HTR-8/SVneo (cell line): ENCODE results near the gene CEP170.
"Not testable (repeated sequence)": the region's sequence is repeated elsewhere in the genome, so short reads cannot be mapped to it uniquely, and the experiment has no call there.

Source experiments
- DNase-seq: peaks from one replicate; pipeline ENCODE4 v3.0.0; 2011; ENCODE audit warnings: low spot score, mixed read lengths; ENCODE audit not compliant: insufficient read length
- FAIRE-seq: peaks from 2 replicates; lab custom pipeline; 2011; peaks lifted over from hg19 to GRCh38; lab: Jason Lieb, UNC

The CEP170 gene

GRCh38 chr1:243244432-243244841 is 10.6 kb downstream of the CEP170 start:
- DNase-seq: no peak
- FAIRE-seq: no peak

- FAIRE-seq: no peak
- DNase-seq: no peak
These were observed 18.4 kb downstream of the CEP170 start for GRCh38 chr1:243236604-243237252.

DNA sequence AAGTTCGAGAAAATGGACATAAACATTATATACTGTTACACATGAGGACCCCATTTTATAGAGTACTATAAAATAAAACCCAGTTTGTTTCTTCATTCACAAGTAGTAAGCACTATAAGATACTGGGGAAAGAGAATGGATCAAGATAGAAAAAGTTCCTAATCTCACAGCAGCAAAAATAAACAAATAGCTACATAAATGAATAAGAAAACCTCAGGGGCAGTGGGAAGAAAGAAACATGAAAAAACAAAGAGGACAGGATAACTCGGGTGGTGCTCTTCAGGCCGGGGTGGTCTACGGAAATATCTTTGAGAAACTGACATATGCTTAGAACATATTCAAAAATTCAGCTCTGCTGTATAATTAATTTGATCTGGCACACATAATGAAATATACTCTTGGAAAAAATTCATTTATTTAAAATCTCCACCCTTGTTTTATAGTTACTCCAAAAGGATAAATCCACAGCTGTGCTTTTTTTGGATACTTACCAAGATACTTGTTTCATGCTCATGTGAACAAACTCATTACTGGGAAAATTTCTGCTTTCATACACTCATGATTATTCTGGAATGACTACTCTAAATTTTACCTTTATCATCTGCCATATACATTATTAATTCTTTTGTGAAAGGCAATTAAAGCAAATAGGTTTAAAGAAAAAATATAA is 20.0 kb downstream of the CEP170 start:
- DNase-seq (no peak), FAIRE-seq (no peak)

DNA sequence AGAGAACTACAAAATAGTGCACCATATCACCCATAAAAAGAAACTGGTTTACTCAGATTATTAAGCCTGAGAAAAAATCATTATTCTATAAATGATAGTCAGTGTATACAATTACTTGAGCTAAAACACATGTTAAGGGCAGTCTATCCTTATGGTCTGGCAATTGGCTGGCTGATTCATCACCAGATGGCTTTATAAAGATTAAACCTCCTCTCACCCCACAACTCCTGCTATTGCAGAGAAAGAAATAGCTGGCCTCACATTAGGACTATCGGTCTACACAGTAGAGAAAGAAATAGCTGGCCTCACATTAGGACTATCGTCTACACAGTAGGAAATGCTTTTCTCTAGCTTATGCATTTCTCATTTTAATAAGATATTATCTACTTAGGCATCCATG is 21.2 kb downstream of the CEP170 start:
- DNase-seq (no peak), FAIRE-seq (no peak)

DNA sequence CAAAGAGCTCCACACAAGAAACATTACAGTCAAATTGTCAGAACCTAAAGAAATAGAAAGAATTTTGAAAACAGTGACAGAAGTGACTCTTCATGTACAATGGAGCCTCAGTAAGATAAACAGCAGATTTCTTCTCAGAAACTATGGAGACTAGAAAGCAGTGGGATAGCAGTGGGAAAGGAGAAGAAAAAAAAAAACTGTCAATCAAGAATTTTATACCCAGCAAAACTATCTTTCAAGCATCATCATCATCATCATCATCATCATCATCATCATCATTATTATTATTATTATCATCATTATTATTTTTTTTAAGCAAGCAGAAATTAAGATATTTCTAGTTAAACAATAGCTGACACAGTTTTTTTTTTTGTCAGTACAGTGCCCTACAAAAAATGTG is 24.2 kb downstream of the CEP170 start:
- no peak for DNase-seq
- FAIRE-seq: no peak

DNA sequence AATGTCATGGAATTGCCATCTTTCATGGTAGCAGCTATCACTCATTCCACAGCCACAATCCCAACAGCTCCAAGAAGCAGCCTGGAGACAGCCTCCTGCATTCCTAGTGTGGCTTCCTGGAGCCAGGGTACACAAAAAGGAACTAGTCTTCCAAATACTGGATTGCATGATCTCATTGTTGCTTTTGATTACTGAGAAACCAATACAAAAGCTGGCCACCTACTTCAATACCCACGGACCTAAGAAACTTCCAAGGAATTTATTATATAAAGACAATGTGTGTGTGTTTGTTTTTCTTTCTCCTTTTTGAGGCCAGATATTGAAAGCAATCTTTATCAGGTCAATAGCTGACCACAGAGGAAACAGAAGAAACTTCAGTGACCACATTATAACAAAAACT is 25.6 kb downstream of the CEP170 start:
- DNase-seq (no peak), FAIRE-seq (no peak)

- DNase-seq: no peak
- FAIRE-seq: no peak
These were observed 27.5 kb downstream of the CEP170 start for GRCh38 chr1:243227622-243228021.

DNA sequence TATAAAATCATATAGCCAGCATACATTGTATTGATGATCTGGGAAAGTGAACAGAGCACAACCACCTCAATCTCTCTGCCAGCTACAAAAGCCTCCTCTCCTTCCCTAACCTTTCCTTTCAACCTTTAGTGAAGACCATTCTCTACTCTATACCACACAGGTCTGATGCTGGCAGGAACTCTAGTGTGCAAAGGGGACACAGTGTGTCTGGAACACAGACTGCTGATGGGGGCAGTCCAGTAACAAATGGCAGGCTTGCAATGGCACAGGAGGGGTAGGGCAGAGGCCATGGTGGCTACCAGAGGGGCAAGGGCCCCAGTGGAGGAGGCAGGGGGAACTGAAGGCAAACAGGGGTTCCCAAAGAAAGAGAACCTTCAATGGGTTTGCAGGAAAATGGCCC is 37.0 kb downstream of the CEP170 start:
- DNase-seq: no peak
- FAIRE-seq: no peak

GRCh38 chr1:243217349-243217748 is 37.7 kb downstream of the CEP170 start:
- no peak for DNase-seq
- no peak for FAIRE-seq

- DNase-seq: no peak
- FAIRE-seq: no peak
These were observed 38.3 kb downstream of the CEP170 start for GRCh38 chr1:243216741-243217140.

DNA sequence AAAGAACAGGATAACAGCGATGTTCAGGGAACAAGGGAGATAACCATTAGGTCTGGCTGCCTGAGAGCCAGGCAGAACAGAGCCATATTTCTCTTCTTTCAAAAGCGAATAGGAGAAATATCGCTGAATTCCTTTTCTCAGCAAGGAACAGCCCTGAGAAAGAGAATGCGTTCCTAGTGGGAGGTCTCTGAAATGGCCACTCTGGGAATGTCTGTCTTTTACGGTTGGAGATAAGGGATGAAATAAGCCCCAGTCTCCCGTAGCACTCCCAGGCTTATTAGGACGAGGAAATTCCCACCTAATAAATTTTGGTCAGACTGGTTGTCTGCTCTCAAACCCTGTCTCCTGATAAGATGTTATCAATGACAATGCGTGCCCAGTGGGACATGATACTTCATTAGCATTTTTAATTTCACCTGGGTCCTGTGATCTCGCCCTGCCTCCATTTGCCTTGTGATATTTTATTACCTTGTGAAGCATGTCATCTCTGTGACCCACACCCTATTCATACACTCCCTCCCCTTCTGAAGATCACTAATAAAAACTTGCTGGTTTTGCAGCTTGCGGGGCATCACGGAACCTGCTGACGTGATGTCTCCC is 39.7 kb downstream of the CEP170 start:
- DNase-seq, FAIRE-seq: not testable (repeated sequence)

- FAIRE-seq (no peak), DNase-seq (no peak)
These were observed 41.9 kb downstream of the CEP170 start for GRCh38 chr1:243213045-243213787.

GRCh38 chr1:243211984-243212383 is 43.1 kb downstream of the CEP170 start:
- FAIRE-seq, DNase-seq: not testable (repeated sequence)

GRCh38 chr1:243205026-243205501 is 50.0 kb downstream of the CEP170 start:
- peak; percentile 86 for FAIRE-seq
- peak; percentile 19 for DNase-seq

DNA sequence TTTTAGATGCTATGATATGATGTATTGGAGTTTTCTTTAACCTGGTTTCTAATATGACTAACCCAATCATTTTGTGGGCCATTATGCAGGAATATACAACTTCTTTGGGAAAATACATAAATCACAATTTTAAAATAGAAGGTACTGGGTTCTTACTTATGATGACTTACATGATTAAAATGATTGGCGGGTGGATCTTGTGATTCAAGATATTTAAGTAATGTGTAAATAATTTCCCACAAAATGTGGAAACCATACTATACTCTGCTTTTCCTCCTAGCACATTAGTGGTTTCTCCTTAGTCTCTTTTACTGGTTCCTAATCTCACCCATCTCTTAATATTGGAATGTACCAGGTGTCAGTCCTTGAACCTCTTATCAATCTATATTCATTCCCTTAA is 50.7 kb downstream of the CEP170 start:
- DNase-seq, FAIRE-seq: not testable (repeated sequence)

- not testable (repeated sequence) for DNase-seq, FAIRE-seq
These were observed 51.9 kb downstream of the CEP170 start for GRCh38 chr1:243203196-243203595.

DNA sequence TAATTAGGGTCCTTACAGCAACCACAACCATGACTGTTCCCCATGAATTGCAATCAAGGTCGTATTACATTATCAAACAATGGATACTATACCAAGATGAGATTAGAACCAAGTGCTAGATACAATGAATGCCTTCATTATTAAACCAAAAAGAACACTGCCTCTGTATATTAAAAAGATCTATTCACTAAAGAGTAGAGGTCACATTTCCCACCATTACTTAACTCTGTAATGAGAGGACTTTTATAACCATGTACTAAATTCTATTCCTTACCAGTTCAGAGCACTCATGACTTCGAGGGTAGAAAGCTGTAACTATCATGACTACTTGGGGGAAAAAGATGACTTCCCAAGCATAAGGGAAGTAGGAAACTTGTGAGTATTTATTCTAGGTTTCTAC is 53.8 kb downstream of the CEP170 start:
- FAIRE-seq, DNase-seq: not testable (repeated sequence)

GRCh38 chr1:243197524-243197923 is 57.6 kb downstream of the CEP170 start:
- FAIRE-seq, DNase-seq: not testable (repeated sequence)

DNA sequence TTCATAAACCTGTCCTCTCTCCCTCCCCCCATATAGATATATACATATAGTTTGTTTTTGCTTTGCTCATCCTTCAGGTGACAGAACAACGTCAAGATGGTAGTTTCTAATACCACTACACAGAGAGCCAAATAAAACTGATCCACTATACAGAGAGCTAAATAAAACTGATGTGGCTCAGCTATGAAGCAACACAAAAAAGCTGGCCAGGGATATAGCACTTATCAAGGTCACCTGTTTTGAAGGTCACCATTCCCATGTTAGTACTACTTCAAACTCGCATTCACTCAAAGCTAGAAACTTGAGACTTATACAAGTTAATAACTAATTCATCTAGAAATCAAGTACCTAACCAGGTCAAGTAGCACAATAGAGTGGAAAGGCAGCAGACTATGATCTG is 61.8 kb downstream of the CEP170 start:
- peak; percentile 40 for FAIRE-seq
- not testable (repeated sequence) for DNase-seq

- not testable (repeated sequence) for DNase-seq, FAIRE-seq
These were observed 68.7 kb downstream of the CEP170 start for GRCh38 chr1:243186201-243186995.
